Measurements from ENCODE around the gene DIDO1. TPM values are rescaled to one million over a fixed set of nuclear protein-coding genes. Genes with fewer than 3 reads are reported as not detected.

DIDO1 gene
- total and polyA plus RNA-seq, 9 of the 15 experiments (the other 6 are each of a cell fraction or from before 2014, with no cell fraction given), result 4.4 to 46.8 (median 31.2) TPM

GRCh38 chr20:62831854-62832211 is 94.5 kb downstream of the DIDO1 start:
- WGBS (ENCODE audit: insufficient coverage, low coverage, missing lambda C conversion rate), result 63% methylated on average over 10 of the region's 10 CpGs
- H3K4me2 ChIP-seq (ENCODE audit: insufficient read depth, low read length), result no peak overlapping the region
- no peak overlapping the region for H3K27ac ChIP-seq (ENCODE audit: extremely low read depth, low read depth, low read length)

More at GRCh38 chr20:62831854-62832211, 94.5 kb downstream of the DIDO1 start:
- H3K27me3 ChIP-seq (ENCODE audit: control insufficient read depth in 2 of 2, insufficient read depth in 2 of 2, low read length in 2 of 2), result peaks cover 0 to 9% of the 10 kb centered on the region in 2 experiments; a peak in 2 of 5 replicates
- H3K4me3 ChIP-seq, result no peak overlapping the region
- no peaks in the 10 kb centered on the region for H3K9me3 ChIP-seq (replicated peaks; ENCODE audit: control insufficient read depth, insufficient read depth, low read depth, low read length)
- ATAC-seq, result peak; percentile 11; the same call in 1 of the 3 replicates
- in situ Hi-C loops (cut with MboI), result no loop called here
- H3K9ac ChIP-seq (ENCODE audit: insufficient read depth in 1 of 2, low read depth in 2 of 2, low read length in 2 of 2), result peak overlapping the region in 1 of 2 experiments; percentile 41; a peak in 1 of 4 replicates
- no peak overlapping the region for H2AFZ ChIP-seq (ENCODE audit: low read depth, low read length)
- no peaks in the 10 kb centered on the region for H3K36me3 ChIP-seq (ENCODE audit: control insufficient read depth, insufficient read depth, low read length)
- intact Hi-C loops (cut with micrococcal nuclease), result no loop called here
- H4K20me1 ChIP-seq (replicated peaks; ENCODE audit: control insufficient read depth, insufficient read depth, low read length), result no peaks in the 10 kb centered on the region
- H3K79me2 ChIP-seq (ENCODE audit: control insufficient read depth, insufficient read depth, low read length), result no peaks in the 10 kb centered on the region
- peaks cover 8 to 77% of the 10 kb centered on the region in 2 experiments; a peak in 4 of 5 replicates for H3K4me1 ChIP-seq (replicated peaks in 1 of 2; ENCODE audit: control insufficient read depth in 2 of 2, insufficient read depth in 2 of 2, low read length in 2 of 2)
- no TSS peak for BruUV-seq (replicated peaks)
- ChIA-PET POLR2A (interaction anchor here (0.6 to 2.2 kb wide), 3 partner anchors 44 to 334 kb away, joined by 3 to 8 read pairs (median 4); no protein-coding TSS in a partner anchor), CTCF (ENCODE audit: low intra/inter-chr PET ratio) (no interaction called here)
- no peak for DNase-seq (ENCODE audit: extremely low read depth in 1 of 4, low spot score in 3 of 4)
- no peaks in the 10 kb centered on the region for H3K9me1 ChIP-seq (ENCODE audit: control insufficient read depth, insufficient read depth, low read length)
- TF ChIP-seq LCOR (CRISPR knock-in tag; IDR thresholded peaks at IDR 0.05), result no peak
- no peak for TF ChIP-seq JUND (IDR thresholded peaks at IDR 0.05; ENCODE audit: borderline replicate concordance, low read depth, low read length)
- TF ChIP-seq JUND (tag; IDR thresholded peaks at IDR 0.05; ENCODE audit: borderline replicate concordance, low read depth, low read length), result no peak
- no peak for TF ChIP-seq PTBP1 (IDR thresholded peaks at IDR 0.05; ENCODE audit: low read depth, low read length)
- no peak for TF ChIP-seq ZNF695 (CRISPR knock-in tag; IDR thresholded peaks at IDR 0.05)
- no peak for TF ChIP-seq HBP1 (CRISPR knock-in tag; IDR thresholded peaks at IDR 0.05)
- TF ChIP-seq MAFF (IDR thresholded peaks at IDR 0.05; ENCODE audit: low read length), result no peak
- no peak for TF ChIP-seq ATF1 (CRISPR knock-in tag; IDR thresholded peaks at IDR 0.05)
- TF ChIP-seq ATF1 (tag; IDR thresholded peaks at IDR 0.05), result no peak
- no peak for TF ChIP-seq FIP1L1 (IDR thresholded peaks at IDR 0.05; ENCODE audit: low read depth, low read length, poor library complexity, severe bottlenecking)
- no peak for TF ChIP-seq BHLHE40 (IDR thresholded peaks at IDR 0.05; ENCODE audit: low read length)
- no peak for TF ChIP-seq ZNF592 (IDR thresholded peaks at IDR 0.05)
- TF ChIP-seq MAZ (CRISPR knock-in tag; conservative IDR thresholded peaks at IDR 0.05 in 1 of 2, IDR thresholded peaks at IDR 0.05 in 1 of 2), result no peak
- FAIRE-seq, result peak; percentile 46

All from K562 (cell line).